ENCODE results near the gene PYURF.

Gene PYURF

DNA sequence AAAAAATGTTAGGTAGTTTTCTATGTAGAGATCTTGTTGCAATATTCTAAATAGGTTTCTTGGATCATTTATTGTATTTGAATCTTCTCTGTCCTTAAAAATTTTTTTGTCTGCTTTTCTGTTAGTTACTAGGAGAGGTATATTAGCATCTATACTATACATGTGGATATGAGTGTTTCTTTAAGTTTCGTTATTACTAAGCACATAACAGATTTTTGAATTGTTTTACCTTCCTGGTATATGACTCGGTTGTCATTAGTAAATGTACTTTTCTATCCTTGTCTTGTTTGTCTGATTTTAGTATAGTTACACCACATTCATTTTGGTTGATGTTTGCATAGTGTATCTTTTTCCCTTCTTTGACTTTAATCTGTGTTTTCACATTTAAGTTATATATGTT lies 20.2 kb downstream of the PYURF start:
- peak; percentile 36 for DNase-seq

DNA sequence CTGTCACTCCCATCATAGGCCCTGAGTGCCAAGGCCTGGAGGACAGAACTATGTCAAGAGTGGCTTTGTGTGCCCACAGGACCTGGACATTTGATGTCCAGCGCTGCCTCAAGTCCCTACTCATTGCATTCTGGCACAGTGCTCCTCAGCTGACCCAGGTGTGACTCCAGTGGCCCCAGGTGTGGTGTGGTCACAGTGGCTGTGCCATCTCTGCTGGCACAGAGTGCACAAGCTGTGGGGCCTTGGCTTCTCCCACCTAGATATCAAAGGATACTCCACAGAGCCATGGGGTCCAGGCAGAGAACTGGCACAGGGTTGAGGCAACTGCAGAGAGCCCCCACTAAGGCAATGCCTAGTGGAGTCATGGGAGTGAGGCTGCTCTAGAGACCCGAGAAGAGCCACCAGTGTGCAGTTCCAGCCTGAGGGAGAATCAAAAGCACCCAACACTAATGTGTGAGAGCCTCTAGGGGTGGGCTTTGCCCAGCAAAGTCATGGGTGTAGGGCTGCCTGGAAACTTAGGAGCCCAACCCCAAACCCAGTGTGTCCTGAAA lies 25.6 kb downstream of the PYURF start:
- no peak for DNase-seq

DNA sequence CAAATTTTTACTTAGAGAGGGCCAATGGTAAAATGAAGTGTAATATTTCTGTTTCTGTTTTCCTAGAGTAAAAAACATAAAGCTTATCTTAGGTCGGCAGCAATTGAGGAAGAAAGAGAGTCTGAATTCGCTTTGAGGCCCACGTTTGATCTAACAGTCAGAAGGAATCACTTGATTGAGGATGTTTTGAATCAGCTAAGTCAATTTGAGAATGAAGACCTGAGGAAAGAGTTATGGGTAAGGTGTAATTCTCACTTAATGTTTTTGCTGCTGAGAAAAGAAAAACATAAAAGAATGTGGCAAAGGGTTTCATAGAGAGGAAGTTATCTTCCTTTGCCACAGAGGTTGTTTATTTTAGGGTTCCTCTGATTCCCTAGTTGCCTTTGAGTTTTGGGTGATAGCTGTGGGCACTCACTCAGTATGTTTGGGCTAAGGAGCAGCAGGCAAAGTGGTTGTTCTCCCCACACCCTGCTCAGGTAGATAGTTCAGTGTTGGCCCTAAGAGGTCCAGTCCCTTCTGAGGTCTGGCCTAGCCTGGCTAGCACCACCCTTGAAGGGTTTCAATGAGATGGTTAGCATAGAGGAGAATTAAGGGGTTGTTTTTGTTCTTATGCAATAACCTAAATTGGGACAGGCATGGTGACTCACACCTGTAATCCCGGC lies 34.3 kb downstream of the PYURF start:
- DNase-seq: peak; percentile 30

DNA sequence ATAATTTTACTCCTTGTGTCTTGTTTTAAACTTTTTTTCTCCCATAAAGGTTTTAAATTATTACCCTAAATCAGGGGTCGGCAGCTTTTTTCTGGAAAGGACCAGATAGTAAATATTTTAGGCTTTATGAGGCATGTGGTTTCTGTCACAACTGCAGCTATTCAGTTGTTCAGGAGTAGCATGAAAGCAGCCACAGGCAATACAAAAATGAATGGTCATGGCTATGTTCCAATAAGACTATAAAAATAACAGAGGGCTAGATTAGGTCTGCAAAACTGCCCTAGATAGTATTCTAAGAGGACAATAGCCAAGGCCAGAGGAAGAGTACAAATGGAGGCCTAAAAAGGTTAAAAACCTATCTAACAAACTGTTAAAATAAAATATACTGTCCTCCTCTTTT lies 42.0 kb downstream of the PYURF start:
- DNase-seq: no peak

DNA sequence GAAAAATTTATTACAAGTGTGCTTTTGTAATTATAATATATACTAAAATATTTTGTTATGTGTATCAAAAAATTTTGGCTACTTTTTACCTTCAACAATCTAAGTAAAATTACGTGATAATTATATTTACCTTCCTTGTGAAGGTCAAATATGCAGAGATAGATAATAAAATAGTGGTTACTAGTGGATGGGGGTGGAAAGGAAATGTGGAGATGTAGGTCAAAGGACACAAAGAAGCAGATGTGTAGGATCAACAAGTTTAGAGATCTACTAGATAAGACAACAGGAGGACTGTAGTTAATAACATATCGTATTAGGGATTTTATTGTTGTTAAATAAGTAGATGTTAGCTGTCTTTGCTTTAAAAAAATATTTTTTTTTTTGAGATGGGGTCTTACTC lies 45.3 kb downstream of the PYURF start:
- DNase-seq: no peak

DNA sequence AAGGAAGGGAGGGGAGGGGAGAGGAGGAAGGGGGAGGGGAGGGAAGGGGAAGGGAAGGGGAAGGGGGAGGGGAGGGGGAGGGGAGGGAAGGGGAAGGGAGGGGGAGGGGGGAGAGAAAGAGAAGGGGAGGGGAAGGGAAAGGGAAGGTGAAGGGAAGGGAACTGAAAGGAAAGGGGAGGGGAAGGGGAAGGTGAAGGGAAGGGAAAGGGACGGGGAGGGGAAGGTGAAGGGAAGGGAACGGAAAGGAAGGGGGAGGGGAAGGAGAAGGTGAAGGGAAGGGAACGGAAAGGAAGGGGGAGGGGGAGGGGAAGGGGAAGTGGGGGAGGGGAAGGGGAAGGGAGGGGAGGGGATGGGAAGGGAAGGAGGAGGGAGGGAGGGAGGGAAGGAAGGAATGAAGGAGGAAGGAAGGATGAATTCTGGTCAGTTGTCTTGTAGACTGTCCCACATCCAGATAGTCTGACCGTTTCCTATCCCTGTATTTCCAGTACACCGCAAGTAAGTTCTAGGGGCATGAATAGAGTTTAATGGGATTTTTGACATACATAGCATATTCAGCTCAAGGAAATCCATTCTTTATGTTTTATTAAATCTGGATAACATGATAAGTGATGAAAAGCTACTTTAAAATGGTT lies 46.2 kb downstream of the PYURF start:
- DNase-seq: no peak

Measured in activated CD4-positive, alpha-beta T cell treated with anti-CD3 and anti-CD28 coated beads, Interleukin-10, Interleukin-2, amounts not matched to agents 100 ng/mL and 50 ng/mL, durations not matched to agents 16 hours and 8 hours (primary cell).